GM19238 (cell line): ENCODE data around the gene SHROOM3.
"Not testable (repeated sequence)": the region's sequence is repeated elsewhere in the genome, so short reads cannot be mapped to it uniquely, and the experiment has no call there.

ENCODE experiments used
- DNase-seq: peaks from one replicate; pipeline ENCODE4 v3.0.0; 2011; ENCODE audit warnings: low spot score; ENCODE audit not compliant: insufficient read length

Gene SHROOM3

GRCh38 chr4:76718831-76719230 lies 283.8 kb downstream of the SHROOM3 start:
- no peak for DNase-seq

- no peak for DNase-seq
Measured at GRCh38 chr4:76720121-76720520, 285.1 kb downstream of the SHROOM3 start.

- DNase-seq, result not testable (repeated sequence)
Measured at GRCh38 chr4:76722146-76722545, 287.1 kb downstream of the SHROOM3 start.

- no peak for DNase-seq
Measured at GRCh38 chr4:76722838-76723237, 287.8 kb downstream of the SHROOM3 start.

- DNase-seq, result no peak
Measured at GRCh38 chr4:76723373-76723772, 288.3 kb downstream of the SHROOM3 start.

GRCh38 chr4:76723924-76724323 lies 288.9 kb downstream of the SHROOM3 start:
- DNase-seq, result no peak

- DNase-seq, result no peak
Measured at GRCh38 chr4:76725039-76725438, 290.0 kb downstream of the SHROOM3 start.

- DNase-seq, result no peak
Measured at GRCh38 chr4:76726176-76726575, 291.1 kb downstream of the SHROOM3 start.

- no peak for DNase-seq
Measured at GRCh38 chr4:76726631-76727030, 291.6 kb downstream of the SHROOM3 start.

GRCh38 chr4:76727934-76728333 lies 292.9 kb downstream of the SHROOM3 start:
- DNase-seq, result not testable (repeated sequence)

- DNase-seq, result no peak
Measured at GRCh38 chr4:76729460-76729859, 294.4 kb downstream of the SHROOM3 start.

GRCh38 chr4:76729980-76730379 lies 295.0 kb downstream of the SHROOM3 start:
- no peak for DNase-seq

- DNase-seq, result no peak
Measured at GRCh38 chr4:76732246-76732645, 297.2 kb downstream of the SHROOM3 start.

- DNase-seq, result no peak
Measured at GRCh38 chr4:76733068-76733771, 298.2 kb downstream of the SHROOM3 start.

- no peak for DNase-seq
Measured at GRCh38 chr4:76736414-76736813, 301.4 kb downstream of the SHROOM3 start.

- no peak for DNase-seq
Measured at GRCh38 chr4:76737180-76737579, 302.2 kb downstream of the SHROOM3 start.

- DNase-seq, result no peak
Measured at GRCh38 chr4:76737771-76738085, 302.7 kb downstream of the SHROOM3 start.

- no peak for DNase-seq
Measured at GRCh38 chr4:76738086-76738931, 303.3 kb downstream of the SHROOM3 start.

- no peak for DNase-seq
Measured at GRCh38 chr4:76740192-76740591, 305.2 kb downstream of the SHROOM3 start.

- DNase-seq, result no peak
Measured at GRCh38 chr4:76740866-76741662, 306.0 kb downstream of the SHROOM3 start.

- DNase-seq, result no peak
Measured at GRCh38 chr4:76741663-76742020, 306.6 kb downstream of the SHROOM3 start.
